H9 (cell line): ENCODE measurements around the gene C10orf120. TPM values are rescaled to one million over a fixed set of nuclear protein-coding genes. Genes with fewer than 3 reads are reported as not detected.

Experiments
- DNase-seq: peaks from one replicate; pipeline ENCODE4 v3.0.0-alpha.2; 2017
- H2AFZ ChIP-seq: one replicate; pipeline ENCODE4 v1.6.1; 2013; ENCODE audit warnings: mild to moderate bottlenecking, low read length, control low read depth, moderate library complexity
- H2AK5ac ChIP-seq: 2 replicates; pipeline ENCODE4 v1.6.1; 2013; ENCODE audit warnings: low read length, control low read depth, mixed read lengths; ENCODE audit not compliant: insufficient read length
- H2BK120ac ChIP-seq: one replicate; pipeline ENCODE4 v1.6.1; 2013; ENCODE audit warnings: low read depth, mild to moderate bottlenecking, low read length, control low read depth, inconsistent platforms; ENCODE audit not compliant: poor library complexity, severe bottlenecking
- H2BK12ac ChIP-seq: 2 replicates; pipeline ENCODE4 v1.6.1; 2013; ENCODE audit warnings: low read length, control low read depth, mixed read lengths, low read depth; ENCODE audit not compliant: insufficient read length
- H2BK15ac ChIP-seq: 2 replicates; pipeline ENCODE4 v1.6.1; 2013; ENCODE audit warnings: low read depth, low read length, control low read depth
- H2BK20ac ChIP-seq: one replicate; pipeline ENCODE4 v1.6.1; 2013; ENCODE audit warnings: low read depth, mild to moderate bottlenecking, low read length, control low read depth, inconsistent platforms; ENCODE audit not compliant: poor library complexity, severe bottlenecking
- H2BK5ac ChIP-seq: 2 replicates; pipeline ENCODE4 v1.6.1; 2013; ENCODE audit warnings: low read length, control low read depth, mixed read lengths; ENCODE audit not compliant: insufficient read length
- H3K14ac ChIP-seq: 2 replicates; pipeline ENCODE4 v1.6.1; 2013; ENCODE audit warnings: low read length, control low read depth; ENCODE audit not compliant: insufficient read depth
- H3K18ac ChIP-seq: 2 replicates; pipeline ENCODE4 v1.6.1; 2013; ENCODE audit warnings: low read depth, mild to moderate bottlenecking, mixed read lengths, low read length, control low read depth; ENCODE audit not compliant: insufficient read length
- H3K23ac ChIP-seq: 2 replicates; pipeline ENCODE4 v1.6.1; 2013; ENCODE audit warnings: low read length, control low read depth, mixed read lengths, low read depth; ENCODE audit not compliant: insufficient read length
- H3K23me2 ChIP-seq: 2 replicates; pipeline ENCODE4 v1.6.1; 2013; ENCODE audit warnings: low read depth, mild to moderate bottlenecking, mixed read lengths, low read length, control low read depth; ENCODE audit not compliant: insufficient read length, poor library complexity, severe bottlenecking
- H3K27ac ChIP-seq: 2 replicates; pipeline ENCODE4 v1.5.1; 2013; ENCODE audit warnings: low read length, control low read depth, mixed read lengths, low read depth; ENCODE audit not compliant: insufficient read length
- H3K27me3 ChIP-seq: 2 replicates; pipeline ENCODE4 v1.6.1; 2013; ENCODE audit warnings: low read length, control low read depth, inconsistent platforms; ENCODE audit not compliant: insufficient read depth
- H3K4ac ChIP-seq: 2 replicates; pipeline ENCODE4 v1.6.1; 2013; ENCODE audit warnings: low read depth, mild to moderate bottlenecking, control low read depth, inconsistent platforms, low read length, moderate library complexity
- H3K4me1 ChIP-seq: 2 replicates; pipeline ENCODE4 v1.6.1; 2013; ENCODE audit warnings: low read length, control low read depth, inconsistent platforms; ENCODE audit not compliant: insufficient read depth
- H3K4me2 ChIP-seq: 2 replicates; pipeline ENCODE4 v1.6.1; 2013; ENCODE audit warnings: low read length, control low read depth, mixed read lengths; ENCODE audit not compliant: insufficient read length, insufficient read depth
- H3K56ac ChIP-seq: 2 replicates; pipeline ENCODE4 v1.6.1; 2013; ENCODE audit warnings: low read depth, mild to moderate bottlenecking, mixed read lengths, low read length, control low read depth; ENCODE audit not compliant: insufficient read length
- H3K79me1 ChIP-seq: 2 replicates; pipeline ENCODE4 v1.6.1; 2013; ENCODE audit warnings: low read depth, mild to moderate bottlenecking, moderate library complexity, low read length, control low read depth, inconsistent platforms; ENCODE audit not compliant: insufficient read depth, poor library complexity, severe bottlenecking
- H3K79me2 ChIP-seq: 2 replicates; pipeline ENCODE4 v1.6.1; 2013; ENCODE audit warnings: low read length, control low read depth, inconsistent platforms; ENCODE audit not compliant: insufficient read depth
- H3K9ac ChIP-seq: 2 replicates; pipeline ENCODE4 v1.6.1; 2013; ENCODE audit warnings: low read length, control low read depth, mixed read lengths; ENCODE audit not compliant: insufficient read length; ENCODE audit errors: extremely low read depth
- H3K9me3 ChIP-seq: one replicate; pipeline ENCODE4 v1.6.1; 2013; ENCODE audit warnings: low read depth, low read length, inconsistent platforms; ENCODE audit not compliant: control insufficient read depth
- H3T11ph ChIP-seq: one replicate; pipeline ENCODE4 v1.6.1; 2013; ENCODE audit warnings: mild to moderate bottlenecking, low read length, control low read depth, inconsistent platforms
- H4K20me1 ChIP-seq: one replicate; pipeline ENCODE4 v1.6.1; 2013; ENCODE audit not compliant: control insufficient read depth, insufficient read length, insufficient read depth
- H4K5ac ChIP-seq: 2 replicates; pipeline ENCODE4 v1.6.1; 2013; ENCODE audit warnings: low read depth, mild to moderate bottlenecking, mixed read lengths, low read length, control low read depth; ENCODE audit not compliant: insufficient read length
- H4K8ac ChIP-seq: replicated peaks from 2 replicates; pipeline ENCODE4 v1.6.1; 2013; ENCODE audit warnings: low read length, control low read depth, mixed read lengths, low read depth; ENCODE audit not compliant: insufficient read length
- H4K91ac ChIP-seq: 2 replicates; pipeline ENCODE4 v1.6.1; 2013; ENCODE audit warnings: low read depth, mild to moderate bottlenecking, moderate library complexity, mixed read lengths, low read length, control low read depth; ENCODE audit not compliant: insufficient read length
- H3K27ac Mint-ChIP-seq, 3 experiments: 2 replicates in 2 of 3; 3 replicates in 1 of 3; pipeline ENCODE4 v1.8.0; 2020 to 2021; ENCODE audit warnings: mixed read lengths in 3 of 3, mild to moderate bottlenecking in 1 of 3, moderate library complexity in 1 of 3
- H3K27me3 Mint-ChIP-seq: 2 replicates; pipeline ENCODE4 v1.8.0; 2021; ENCODE audit warnings: low read depth, mild to moderate bottlenecking, moderate library complexity, mixed read lengths
- H3K36me3 Mint-ChIP-seq, 3 experiments: 2 replicates in 2 of 3; 3 replicates in 1 of 3; pipeline ENCODE4 v1.8.0; 2020 to 2021; ENCODE audit warnings: low read depth in 3 of 3, mixed read lengths in 3 of 3; ENCODE audit not compliant: insufficient read depth in 1 of 3
- H3K4me1 Mint-ChIP-seq, 2 experiments: 2 replicates each; pipeline ENCODE4 v1.8.0; 2020; ENCODE audit warnings: mixed read lengths in 2 of 2
- H3K4me3 Mint-ChIP-seq, 2 experiments: 2 replicates in 1 of 2; 3 replicates in 1 of 2; pipeline ENCODE4 v1.8.0; 2020 to 2021; ENCODE audit warnings: mild to moderate bottlenecking in 2 of 2, mixed read lengths in 2 of 2, moderate library complexity in 1 of 2
- H3K9me3 Mint-ChIP-seq, 2 experiments: 2 replicates in 1 of 2; 3 replicates in 1 of 2; pipeline ENCODE4 v1.8.0; 2020; ENCODE audit warnings: mild to moderate bottlenecking in 2 of 2, mixed read lengths in 2 of 2, moderate library complexity in 1 of 2
- CTCF ChIP-seq: fragments of 200-600 bp; sonication (generic); conservative IDR thresholded peaks from 3 replicates; pipeline ENCODE4 v1.8.0; 2021; ENCODE audit warnings: antibody characterized with exemption, mild to moderate bottlenecking
- WGBS: extraction: QIAGEN DNeasy Blood & Tissue Kit; methylation state at CpG from one replicate; pipeline ENCODE4 v1.1.7; 2013; ENCODE audit warnings: missing lambda C conversion rate, low lambda C conversion rate, mixed read lengths; ENCODE audit not compliant: insufficient read length; ENCODE audit errors: extremely low coverage; 5-methylcytosine and 5-hydroxymethylcytosine counted together
- total RNA-seq: library from RNA; stranded (reverse); gene quantifications from 2 replicates; pipeline ENCODE4 v1.2.1, GENCODE V29; 2021

Gene C10orf120
- total RNA-seq, 1 experiment from 2014 or later: not detected

GRCh38 chr10:122689146-122689820 is 10.4 kb downstream of the C10orf120 start:
- Histone ChIP-seq H3K4ac (no peak overlapping the region), H2BK15ac (no peak overlapping the region), H3K4me2 (no peak overlapping the region), H3T11ph (no peak overlapping the region), H4K8ac (no peak overlapping the region), H3K4me1 (no peaks in the 10 kb centered on the region), H3K23ac (no peak overlapping the region), H4K91ac (no peak overlapping the region), H3K27me3 (no peaks in the 10 kb centered on the region), H3K14ac (no peak overlapping the region), H3K56ac (no peak overlapping the region), H3K27ac (no peak overlapping the region), H3K23me2 (no peaks in the 10 kb centered on the region), H3K79me2 (no peaks in the 10 kb centered on the region), H4K20me1 (no peaks in the 10 kb centered on the region), H3K9ac (no peak overlapping the region), H2AK5ac (no peak overlapping the region), H3K79me1 (no peaks in the 10 kb centered on the region), H3K9me3 (no peaks in the 10 kb centered on the region), H2BK12ac (no peak overlapping the region), H2BK20ac (no peak overlapping the region), H2BK120ac (no peak overlapping the region), H2BK5ac (no peak overlapping the region), H4K5ac (no peak overlapping the region), H2AFZ (no peak overlapping the region), H3K18ac (no peak overlapping the region)
- Mint-ChIP-seq H3K27ac (no peak overlapping the region), H3K4me3 (no peak overlapping the region), H3K9me3 (peaks cover 3 to 6% of the 10 kb centered on the region in 2 experiments; a peak in 3 of 5 replicates), H3K27me3 (peaks cover 17% of the 10 kb centered on the region), H3K4me1 (no peaks in the 10 kb centered on the region), H3K36me3 (peaks cover 0 to 10% (median 0%) of the 10 kb centered on the region in 3 experiments; a peak in 3 of 7 replicates)
- DNase-seq: no peak
- no CpG with 5 or more reads among the region's 6 CpGs for WGBS
- TF ChIP-seq CTCF: no peak
